Bronchial epithelial cell (primary cell): ENCODE results near the gene SLC12A9. TPM values are rescaled to one million over a fixed set of nuclear protein-coding genes. Genes with fewer than 3 reads are reported as not detected.

Source experiments
- DNase-seq: peaks from one replicate; pipeline ENCODE4 v3.0.0-alpha.2; 2010; ENCODE audit warnings: low read depth
- FAIRE-seq: peaks from 2 replicates; lab custom pipeline; 2011; peaks lifted over from hg19 to GRCh38; lab: Jason Lieb, UNC
- H3K27me3 ChIP-seq: 2 replicates; pipeline ENCODE4 v1.5.1; 2011; ENCODE audit warnings: low read length; ENCODE audit not compliant: control insufficient read depth, insufficient read depth
- H3K36me3 ChIP-seq: 2 replicates; pipeline ENCODE4 v1.5.1; 2011; ENCODE audit warnings: low read length; ENCODE audit not compliant: control insufficient read depth, insufficient read depth
- H3K4me3 ChIP-seq: 2 replicates; pipeline ENCODE4 v1.5.1; 2011; ENCODE audit warnings: mild to moderate bottlenecking, low read depth, low read length, control low read depth
- total RNA-seq: library from RNA; depleted of rRNA; stranded (reverse); fragments of >200 nt; gene quantifications from 2 replicates; pipeline ENCODE4 v1.2.1, GENCODE V29; 2014
- TF ChIP-seq, protein P1 (sequence below): IDR thresholded peaks from 2 replicates; pipeline ENCODE4 v1.5.1; 2011; ENCODE audit warnings: mild to moderate bottlenecking, moderate library complexity, low read length, control low read depth, inconsistent platforms; ENCODE audit not compliant: insufficient read depth, severe bottlenecking

The SLC12A9 gene
- total RNA-seq, 1 donor from 2014 or later = 7.6 TPM

DNA sequence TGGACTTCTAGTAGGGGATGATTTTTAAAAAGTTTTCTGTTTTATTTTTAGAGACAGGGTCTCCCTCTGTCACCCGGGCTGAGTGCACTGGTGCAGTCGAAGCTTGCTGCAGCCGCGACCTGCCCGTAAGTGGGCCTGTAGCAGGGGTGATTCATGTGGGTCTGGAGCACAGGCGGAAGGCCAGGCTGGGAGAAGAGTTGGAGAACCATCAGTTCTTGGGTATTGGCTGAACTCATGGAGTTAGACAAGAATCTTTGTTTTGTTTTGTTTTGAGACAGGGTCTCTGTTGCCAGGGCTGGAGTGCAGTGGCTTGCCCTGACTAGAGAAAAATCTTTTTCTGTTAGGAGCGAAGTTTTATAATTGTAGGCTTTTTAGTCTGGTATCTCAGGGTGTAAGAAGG lies 28.1 kb downstream of the SLC12A9 start:
- TF ChIP-seq, protein P1, sequence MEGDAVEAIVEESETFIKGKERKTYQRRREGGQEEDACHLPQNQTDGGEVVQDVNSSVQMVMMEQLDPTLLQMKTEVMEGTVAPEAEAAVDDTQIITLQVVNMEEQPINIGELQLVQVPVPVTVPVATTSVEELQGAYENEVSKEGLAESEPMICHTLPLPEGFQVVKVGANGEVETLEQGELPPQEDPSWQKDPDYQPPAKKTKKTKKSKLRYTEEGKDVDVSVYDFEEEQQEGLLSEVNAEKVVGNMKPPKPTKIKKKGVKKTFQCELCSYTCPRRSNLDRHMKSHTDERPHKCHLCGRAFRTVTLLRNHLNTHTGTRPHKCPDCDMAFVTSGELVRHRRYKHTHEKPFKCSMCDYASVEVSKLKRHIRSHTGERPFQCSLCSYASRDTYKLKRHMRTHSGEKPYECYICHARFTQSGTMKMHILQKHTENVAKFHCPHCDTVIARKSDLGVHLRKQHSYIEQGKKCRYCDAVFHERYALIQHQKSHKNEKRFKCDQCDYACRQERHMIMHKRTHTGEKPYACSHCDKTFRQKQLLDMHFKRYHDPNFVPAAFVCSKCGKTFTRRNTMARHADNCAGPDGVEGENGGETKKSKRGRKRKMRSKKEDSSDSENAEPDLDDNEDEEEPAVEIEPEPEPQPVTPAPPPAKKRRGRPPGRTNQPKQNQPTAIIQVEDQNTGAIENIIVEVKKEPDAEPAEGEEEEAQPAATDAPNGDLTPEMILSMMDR = no peak
- Histone ChIP-seq H3K27me3 (no peaks in the 10 kb centered on the region), H3K36me3 (peaks cover 42% of the 10 kb centered on the region), H3K4me3 (no peak overlapping the region)
- DNase-seq (no peak), FAIRE-seq (no peak)

DNA sequence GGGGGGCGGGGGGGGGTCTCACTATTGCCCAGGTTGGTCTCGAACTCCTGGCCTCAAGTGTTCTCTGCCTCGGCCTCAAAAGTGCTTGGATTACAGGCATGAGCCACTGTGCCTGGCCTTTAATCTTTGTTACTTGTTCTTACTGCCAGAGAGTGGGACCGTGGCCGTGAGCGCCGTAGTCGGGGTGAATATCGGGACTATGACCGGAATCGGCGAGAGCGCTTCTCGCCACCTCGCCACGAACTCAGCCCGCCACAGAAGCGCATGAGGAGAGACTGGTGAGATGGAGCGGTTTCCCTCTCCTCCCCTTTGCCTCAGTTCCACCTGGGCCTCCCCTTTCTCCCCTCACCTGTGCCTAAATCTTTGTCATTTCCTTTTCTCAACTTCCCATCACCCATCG lies 28.6 kb downstream of the SLC12A9 start:
- Histone ChIP-seq H3K36me3 (peaks cover 43% of the 10 kb centered on the region), H3K27me3 (no peaks in the 10 kb centered on the region), H3K4me3 (no peak overlapping the region)
- TF ChIP-seq, protein P1 = no peak
- FAIRE-seq (no peak), DNase-seq (no peak)

DNA sequence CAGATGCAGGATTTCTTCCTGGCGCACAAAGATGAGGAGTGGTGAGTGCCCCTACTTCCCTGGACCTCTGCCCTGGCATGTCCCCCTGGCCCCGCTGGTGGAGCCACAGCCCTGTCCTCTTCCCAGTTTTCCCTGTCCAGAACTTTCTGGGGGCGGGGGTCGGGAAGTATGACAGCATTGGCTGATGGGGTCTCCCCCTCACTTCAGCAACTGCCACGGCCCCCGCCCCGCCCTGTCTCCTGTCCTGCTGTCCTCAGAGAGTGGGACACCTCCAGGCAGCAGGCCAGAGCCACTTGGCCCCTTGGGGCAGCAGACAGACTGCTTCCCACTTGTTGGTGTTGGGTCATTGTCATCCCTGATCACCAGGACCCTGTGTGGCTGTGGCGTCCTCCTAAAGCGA lies 29.7 kb downstream of the SLC12A9 start:
- DNase-seq (no peak), FAIRE-seq (no peak)
- TF ChIP-seq, protein P1 = no peak
- H3K27me3 ChIP-seq = no peaks in the 10 kb centered on the region
- no peak overlapping the region for H3K4me3 ChIP-seq
- H3K36me3 ChIP-seq = peaks cover 48% of the 10 kb centered on the region

DNA sequence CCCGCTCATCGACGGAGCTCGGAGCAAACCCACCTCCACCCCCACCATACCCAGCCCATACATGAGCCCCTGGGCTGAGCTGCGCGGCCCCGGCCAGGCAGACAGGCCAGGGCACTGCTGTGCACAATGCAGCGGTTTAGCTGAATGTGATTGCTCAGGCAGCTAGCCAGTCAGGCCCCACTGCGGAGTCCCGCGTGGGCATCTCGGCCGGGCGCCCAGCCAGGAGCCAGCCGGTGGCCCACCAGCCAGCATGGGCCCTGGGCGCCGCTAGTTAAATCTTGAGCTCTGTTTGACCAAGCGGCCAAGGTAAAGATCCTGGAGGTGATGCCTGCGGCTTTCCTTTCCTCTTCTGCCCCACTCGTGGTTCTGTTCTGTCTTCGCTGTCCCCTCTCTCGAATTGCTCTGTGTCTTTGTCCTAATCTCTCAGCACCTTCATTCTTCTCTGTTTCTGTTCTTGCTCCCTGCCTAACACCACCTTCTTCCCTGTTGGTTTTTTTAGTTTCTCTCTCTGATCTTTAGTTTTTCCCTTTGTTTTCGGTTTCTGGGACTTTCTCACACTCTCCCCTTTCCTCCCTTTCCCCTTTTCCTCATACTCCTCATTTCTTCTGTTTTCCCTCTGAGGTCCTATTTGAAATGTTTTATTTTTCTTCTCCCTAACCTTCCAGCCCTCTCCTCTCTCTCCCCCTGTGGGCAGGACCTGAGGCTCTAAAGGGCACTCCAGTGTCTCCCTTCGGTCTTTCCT lies 30.4 kb downstream of the SLC12A9 start:
- Histone ChIP-seq H3K27me3 (no peaks in the 10 kb centered on the region), H3K36me3 (peaks cover 51% of the 10 kb centered on the region), H3K4me3 (no peak overlapping the region)
- TF ChIP-seq, protein P1 = no peak
- no peak for DNase-seq
- FAIRE-seq = no peak

DNA sequence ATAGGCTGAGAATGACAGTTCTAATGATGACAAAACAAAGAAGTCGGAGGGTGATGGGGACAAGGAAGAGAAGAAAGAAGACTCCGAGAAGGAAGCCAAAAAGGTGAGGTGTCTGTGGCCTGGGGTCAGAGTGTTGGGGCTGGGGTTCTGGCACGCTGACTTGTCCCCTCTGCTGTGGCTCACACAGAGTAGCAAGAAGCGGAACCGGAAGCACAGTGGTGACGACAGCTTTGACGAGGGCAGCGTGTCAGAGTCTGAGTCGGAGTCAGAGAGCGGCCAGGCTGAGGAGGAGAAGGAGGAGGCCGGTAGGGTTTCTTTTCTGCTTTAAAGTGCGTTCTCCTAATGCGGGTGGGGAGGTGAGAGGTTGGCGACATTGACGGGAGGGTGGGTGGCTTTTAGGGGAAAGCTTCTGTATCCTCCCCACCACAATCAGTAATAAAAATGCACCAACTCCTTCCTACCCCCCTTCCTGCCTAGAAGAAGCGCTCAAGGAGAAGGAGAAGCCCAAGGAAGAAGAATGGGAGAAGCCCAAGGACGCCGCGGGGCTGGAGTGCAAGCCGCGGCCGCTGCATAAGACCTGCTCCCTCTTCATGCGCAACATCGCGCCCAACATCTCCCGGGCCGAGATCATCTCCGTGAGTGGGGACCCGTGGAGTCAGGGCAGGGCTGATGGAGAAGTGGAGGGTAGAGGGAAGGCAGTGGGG lies 32.4 kb downstream of the SLC12A9 start:
- no peak overlapping the region for H3K4me3 ChIP-seq
- DNase-seq (no peak), FAIRE-seq (no peak)
- H3K27me3 ChIP-seq = no peaks in the 10 kb centered on the region
- TF ChIP-seq, protein P1 = no peak
- peaks cover 51% of the 10 kb centered on the region for H3K36me3 ChIP-seq
